Stimulated activated CD4-positive, alpha-beta T cell treated with anti-CD3 and anti-CD28 coated beads, Interleukin-15, amount 100 ng/mL, for 1 hour (primary cell): Measurements from ENCODE around the gene POLD4.
A peak's percentile ranks its signal among the peaks of the same experiment; 100 is the strongest.
"Not testable (repeated sequence)": the region's sequence is repeated elsewhere in the genome, so short reads cannot be mapped to it uniquely, and the experiment has no call there.

Experiments
- DNase-seq, 2 donors: peaks; one replicate each; pipeline ENCODE4 v3.0.0-alpha.2; 2020; ENCODE audit warnings: low read depth in 1 of 2, low spot score in 1 of 2

POLD4 gene

GRCh38 chr11:67353317-67354074 is at the start of gene POLD4:
Gene POLD4, minus strand, starts transcription at chr11:67353546. Its CDS starts 147 bp downstream, at chr11:67353399.
- DNase-seq, result peak; percentile 93 to 94

DNA sequence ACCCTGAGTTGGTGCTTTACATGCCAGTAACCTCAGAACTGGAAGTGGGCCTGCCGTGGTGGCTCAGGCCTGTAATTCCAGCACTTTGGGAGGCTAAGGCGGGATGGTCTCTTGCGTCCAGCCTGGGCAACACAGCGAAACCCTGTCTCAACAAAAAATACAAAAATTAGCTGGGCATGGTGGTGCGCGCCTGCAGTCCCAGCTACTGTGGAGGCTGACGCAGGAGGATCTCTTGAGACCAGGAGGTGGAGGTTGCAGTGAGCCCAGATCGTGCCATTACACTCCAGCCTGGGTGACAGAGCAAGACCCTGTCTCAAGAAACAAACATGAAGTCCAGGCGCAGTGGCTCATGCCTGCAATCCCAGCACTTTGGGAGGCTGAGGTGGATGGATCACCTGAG is 49.7 kb upstream of the POLD4 start:
- not testable (repeated sequence) for DNase-seq

DNA sequence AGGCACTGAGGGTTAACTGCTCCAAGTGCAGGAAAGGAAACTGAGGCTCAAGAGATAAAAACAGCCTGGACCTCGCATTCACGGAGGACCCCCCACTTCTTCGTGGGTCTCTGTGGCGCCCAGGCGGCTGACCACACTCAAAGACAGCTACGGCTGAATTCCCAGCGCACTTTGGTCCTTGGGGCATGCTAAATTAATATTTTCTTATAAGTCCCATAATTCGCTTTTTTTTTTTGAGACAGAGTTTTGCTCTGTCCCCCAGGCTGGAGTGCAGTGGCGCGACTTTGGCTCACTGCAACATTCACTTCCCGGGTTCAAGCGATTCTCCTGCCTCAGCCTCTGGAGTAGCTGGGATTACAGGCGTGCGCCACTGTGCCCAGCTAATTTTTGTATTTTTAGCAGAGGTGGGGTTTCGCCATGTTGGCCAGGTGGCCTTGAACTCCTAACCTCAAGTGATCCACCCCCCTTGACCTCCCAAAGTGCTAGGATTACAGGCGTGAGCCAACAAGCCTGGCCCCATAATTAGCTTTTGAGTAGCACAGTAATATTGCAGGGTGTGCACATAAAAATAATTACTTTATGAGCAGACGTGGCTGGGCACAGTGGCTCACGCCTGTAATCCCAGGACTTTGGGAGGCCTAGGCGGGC is 49.0 kb upstream of the POLD4 start:
- DNase-seq, result not testable (repeated sequence)

DNA sequence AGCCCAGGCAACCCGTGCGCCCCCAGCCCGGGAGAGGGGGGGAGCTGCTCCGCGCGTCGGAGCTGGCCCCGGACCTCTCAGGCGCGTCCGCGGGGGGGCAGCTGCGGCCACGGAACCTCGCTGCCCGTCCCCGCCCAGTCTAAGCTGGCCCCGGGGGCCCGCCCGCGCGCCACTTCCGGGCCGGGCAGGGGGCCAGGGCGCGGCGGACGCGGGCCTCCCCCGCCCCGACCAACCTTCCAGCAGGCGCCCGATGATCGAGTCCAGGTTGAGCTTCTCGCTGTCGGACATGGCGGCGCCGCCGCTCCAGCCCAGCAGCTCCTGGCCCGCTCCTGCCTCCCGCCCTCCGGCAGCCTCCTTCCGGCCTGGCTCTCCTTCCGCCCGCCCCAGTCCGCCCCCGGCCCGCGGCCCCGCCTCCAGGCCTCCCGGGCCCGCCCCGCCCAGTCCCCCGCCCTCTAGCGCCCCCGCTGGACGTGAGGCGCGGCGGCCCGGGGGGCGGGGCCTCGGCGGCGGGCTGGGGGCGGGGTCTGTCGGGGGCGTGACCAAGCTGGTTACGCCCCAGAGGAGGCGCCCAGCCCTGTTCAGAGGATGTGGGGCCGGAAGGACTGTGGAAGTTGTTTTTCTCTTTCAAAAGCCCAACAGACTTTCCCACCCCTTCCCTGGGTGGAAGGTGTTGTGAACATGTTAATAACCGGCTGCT is 48.3 kb upstream of the POLD4 start, which contains the start of gene PPP1CA:
Gene PPP1CA (minus strand): TSS at position 364 of the 697 bp plus-strand sequence. CDS start 76 bp downstream, at position 288.
- DNase-seq, result peak; percentile 90 to 91

- DNase-seq, result no peak
Observed at GRCh38 chr11:67400942-67401494, 47.7 kb upstream of the POLD4 start.

DNA sequence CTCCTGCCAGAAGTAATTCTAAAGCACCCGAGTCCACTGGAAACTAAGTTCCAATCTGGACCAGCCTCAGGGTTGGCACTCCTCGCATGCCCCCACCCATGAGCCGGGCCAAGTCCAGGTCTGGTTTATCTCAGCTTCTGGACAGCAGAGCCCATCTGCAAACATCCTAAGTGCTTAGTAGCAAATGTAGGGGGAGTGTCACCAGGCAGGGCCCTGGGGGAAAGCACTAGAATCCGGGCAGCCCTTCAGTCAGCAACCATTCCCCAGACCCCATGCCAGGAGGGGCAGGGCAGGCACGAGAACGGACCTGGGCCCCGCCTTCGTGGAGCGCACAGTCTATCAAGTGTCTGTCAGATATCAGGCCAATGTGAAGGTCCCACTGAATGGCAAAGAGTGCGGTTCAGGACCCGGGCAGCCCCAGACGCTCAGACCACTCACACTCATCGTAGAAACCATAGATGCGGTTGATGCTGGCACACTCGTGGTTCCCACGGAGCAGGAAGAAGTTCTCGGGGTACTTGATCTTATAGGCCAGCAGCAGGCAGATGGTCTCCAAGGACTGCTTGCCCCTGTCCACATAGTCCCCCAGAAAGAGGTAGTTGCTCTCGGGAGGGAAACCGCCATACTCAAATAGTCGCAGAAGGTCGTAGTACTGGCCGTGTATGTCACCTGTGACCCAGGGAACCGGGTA is 47.0 kb upstream of the POLD4 start:
- DNase-seq, result no peak

DNA sequence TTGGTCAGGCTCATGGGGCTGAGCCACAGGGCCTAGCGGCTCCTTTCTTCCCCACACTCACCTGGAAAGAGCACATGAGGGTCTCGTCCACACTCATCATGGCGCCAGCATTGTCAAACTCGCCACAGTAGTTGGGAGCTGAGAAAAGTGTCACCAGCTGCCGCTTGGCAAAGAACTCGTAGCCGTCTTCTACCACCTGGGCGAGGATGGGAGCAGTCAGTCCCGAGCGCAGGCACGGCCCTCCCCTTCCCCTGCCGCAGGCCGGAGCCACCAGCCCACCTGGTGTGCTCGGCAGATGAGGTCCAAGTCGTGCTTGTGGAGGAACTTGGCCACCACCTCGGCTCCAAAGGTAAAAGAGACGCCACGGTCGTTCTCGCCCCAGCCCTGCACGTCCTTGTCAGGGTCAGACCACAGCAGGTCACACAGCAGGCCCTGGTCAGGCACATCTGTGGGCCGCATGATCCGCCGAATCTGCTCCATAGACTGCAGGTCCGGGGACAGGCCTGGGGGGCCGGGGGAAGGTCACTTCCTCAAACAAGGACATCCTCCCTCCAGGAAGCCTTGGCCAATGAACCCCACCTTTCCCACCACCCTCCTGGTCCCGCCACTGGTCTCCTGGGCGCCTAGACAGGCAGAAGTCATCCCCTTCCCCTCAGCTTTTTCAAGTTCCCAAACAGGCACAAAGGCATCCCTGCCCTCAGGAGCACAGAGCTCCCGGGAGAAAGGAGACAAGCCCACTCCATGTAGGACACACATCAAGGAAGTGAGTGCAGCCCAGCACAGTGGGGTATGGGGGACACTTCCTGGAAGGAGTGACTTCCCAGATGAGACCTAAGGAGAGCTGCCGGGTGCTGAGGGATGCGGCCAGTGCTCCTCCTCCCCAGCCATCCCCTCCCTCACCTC is 45.6 kb upstream of the POLD4 start:
- no peak for DNase-seq

- no peak for DNase-seq
Observed at GRCh38 chr11:67397986-67398660, 44.8 kb upstream of the POLD4 start.

DNA sequence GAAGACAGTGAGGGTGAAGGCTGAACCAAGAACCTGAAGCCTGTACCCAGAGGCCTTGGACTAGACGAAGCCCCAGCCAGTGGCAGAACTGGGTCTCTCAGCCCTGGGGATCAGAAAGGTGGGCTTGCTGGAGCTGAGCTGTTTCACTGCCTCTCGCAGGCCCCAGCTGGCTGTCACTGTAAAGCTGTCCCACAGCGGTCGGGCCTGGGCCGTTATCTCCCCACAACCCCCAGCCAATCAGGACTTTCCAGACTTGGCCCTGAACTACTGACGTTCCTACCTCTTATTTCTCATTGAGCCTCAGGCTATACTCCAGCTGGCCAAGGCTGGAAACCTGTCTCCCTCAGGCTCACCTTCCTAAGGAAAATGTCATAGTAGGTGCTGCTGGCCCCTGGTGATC is 44.2 kb upstream of the POLD4 start:
- no peak for DNase-seq

GRCh38 chr11:67396587-67397389 is 43.4 kb upstream of the POLD4 start:
- DNase-seq, result no peak

DNA sequence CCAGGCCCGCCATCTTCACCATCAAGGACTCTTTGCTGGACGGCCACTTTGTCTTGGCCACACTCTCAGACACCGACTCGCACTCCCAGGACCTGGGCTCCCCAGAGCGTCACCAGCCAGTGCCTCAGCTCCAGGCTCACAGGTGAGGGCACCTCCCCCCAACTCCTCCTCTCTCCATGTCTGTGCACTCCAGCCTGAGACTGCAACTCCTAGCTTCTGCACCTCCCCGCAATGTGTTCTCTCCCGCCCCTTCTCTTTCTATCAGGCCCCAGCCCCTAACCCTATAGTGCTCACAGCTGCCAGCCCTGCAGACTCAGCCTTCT is 42.9 kb upstream of the POLD4 start:
- no peak for DNase-seq

GRCh38 chr11:67395555-67396258 is 42.4 kb upstream of the POLD4 start:
- no peak for DNase-seq

GRCh38 chr11:67393990-67394389 is 40.6 kb upstream of the POLD4 start:
- no peak for DNase-seq

GRCh38 chr11:67393437-67393836 is 40.1 kb upstream of the POLD4 start:
- DNase-seq, result no peak

- DNase-seq, result no peak
Observed at GRCh38 chr11:67392183-67392715, 38.9 kb upstream of the POLD4 start.

DNA sequence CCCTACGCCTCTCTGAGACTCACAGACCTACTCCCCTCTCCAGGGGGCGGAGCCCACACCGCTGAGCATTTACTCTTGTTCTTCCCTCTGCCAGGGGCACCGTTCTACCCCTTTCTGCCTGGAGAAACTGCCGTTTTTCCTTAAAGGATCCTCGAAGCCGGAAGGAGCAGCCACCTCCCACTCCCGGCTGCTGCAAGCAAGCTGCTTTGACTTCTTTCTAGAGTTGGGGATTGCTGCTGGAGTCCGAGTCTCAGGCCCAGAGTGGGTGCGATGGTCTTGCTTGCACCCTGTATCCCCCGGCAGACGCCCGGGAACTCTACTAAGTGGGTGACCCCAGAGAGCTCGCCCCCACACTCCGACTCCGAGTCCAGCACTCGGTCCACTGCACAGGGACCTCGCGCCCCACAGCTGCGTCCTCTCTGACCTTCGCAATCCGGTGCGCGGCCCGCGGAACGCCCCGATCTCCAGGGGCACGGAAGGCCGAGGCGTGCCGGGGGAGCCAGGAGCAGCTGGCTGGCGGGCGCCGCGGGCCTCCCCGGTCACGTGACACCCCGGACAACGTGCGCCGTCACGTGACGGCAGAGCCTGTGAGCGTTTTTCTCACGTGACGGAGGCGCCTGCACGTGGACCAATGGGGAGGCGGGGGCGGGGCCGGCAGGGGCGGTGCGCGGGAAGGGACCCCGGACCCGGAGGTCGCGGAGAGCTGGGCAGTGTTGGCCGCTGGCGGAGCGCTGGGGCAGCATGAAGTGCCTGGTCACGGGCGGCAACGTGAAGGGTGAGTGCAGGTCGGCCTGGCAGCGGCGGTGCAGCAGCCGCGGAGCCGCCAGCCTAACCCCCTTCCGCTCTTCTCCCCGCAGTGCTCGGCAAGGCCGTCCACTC is 38.2 kb upstream of the POLD4 start, which contains the start of gene RAD9A:
Gene RAD9A (plus strand): TSS at position 683 of the 879 bp plus-strand sequence. CDS start 59 bp downstream, at position 742.
- DNase-seq, result peak; percentile 85 to 86

- DNase-seq, result no peak
Observed at GRCh38 chr11:67390947-67391303, 37.6 kb upstream of the POLD4 start.
